Stomach smooth muscle (tissue), 2 donors: ENCODE measurements around the gene SLC38A10.

Experiments
- H3K27ac ChIP-seq: one replicate; pipeline ENCODE4 v1.7.0; 2013; ENCODE audit warnings: mild to moderate bottlenecking, low read length, inconsistent platforms
- H3K27me3 ChIP-seq, 2 donors: one replicate each; pipeline ENCODE4 v1.7.0; 2013; ENCODE audit warnings: low read length in 2 of 2; ENCODE audit not compliant: insufficient read depth in 2 of 2, control insufficient read depth in 1 of 2
- H3K36me3 ChIP-seq, 2 donors: one replicate each; pipeline ENCODE4 v1.7.0; 2013; ENCODE audit warnings: low read length in 2 of 2; ENCODE audit not compliant: control insufficient read depth in 2 of 2, insufficient read depth in 2 of 2
- H3K4me1 ChIP-seq: one replicate; pipeline ENCODE4 v1.7.0; 2013; ENCODE audit warnings: low read length; ENCODE audit not compliant: control insufficient read depth, insufficient read depth
- H3K4me3 ChIP-seq, 2 donors: one replicate each; pipeline ENCODE4 v1.7.0; 2013; ENCODE audit warnings: low read length in 2 of 2
- H3K9ac ChIP-seq, 2 donors: one replicate each; pipeline ENCODE4 v1.7.0; 2013; ENCODE audit warnings: low read length in 2 of 2, mild to moderate bottlenecking in 1 of 2
- H3K9me3 ChIP-seq, 2 donors: one replicate each; pipeline ENCODE4 v1.7.0; 2013; ENCODE audit warnings: low read length in 2 of 2; ENCODE audit not compliant: control insufficient read depth in 2 of 2
- donor health status: healthy.
- donor health status: Pancreatic carcinoma.

SLC38A10 gene

GRCh38 chr17:81272616-81273015 is 22.5 kb downstream of the SLC38A10 start:
- H3K36me3 ChIP-seq: peaks cover 29 to 39% of the 10 kb centered on the region in 2 donors
- H3K9me3 ChIP-seq: no peaks in the 10 kb centered on the region
- H3K4me3 ChIP-seq: no peak overlapping the region
- peaks cover 12% of the 10 kb centered on the region for H3K4me1 ChIP-seq
- H3K9ac ChIP-seq: no peak overlapping the region
- H3K27me3 ChIP-seq: no peaks in the 10 kb centered on the region
- H3K27ac ChIP-seq: no peak overlapping the region

GRCh38 chr17:81271226-81271625 is 23.9 kb downstream of the SLC38A10 start:
- Histone ChIP-seq H3K36me3 (peaks cover 29 to 46% of the 10 kb centered on the region in 2 donors), H3K27ac (no peak overlapping the region), H3K9ac (no peak overlapping the region), H3K4me3 (no peak overlapping the region), H3K4me1 (no peaks in the 10 kb centered on the region), H3K9me3 (no peaks in the 10 kb centered on the region), H3K27me3 (no peaks in the 10 kb centered on the region)

- Histone ChIP-seq H3K36me3 (peaks cover 25 to 48% of the 10 kb centered on the region in 2 donors), H3K9ac (no peak overlapping the region), H3K27ac (no peak overlapping the region), H3K9me3 (no peaks in the 10 kb centered on the region), H3K27me3 (no peaks in the 10 kb centered on the region), H3K4me1 (no peaks in the 10 kb centered on the region), H3K4me3 (no peak overlapping the region)
Measured at GRCh38 chr17:81270279-81270678, 24.8 kb downstream of the SLC38A10 start.

- Histone ChIP-seq H3K9ac (no peak overlapping the region), H3K27ac (no peak overlapping the region), H3K9me3 (no peaks in the 10 kb centered on the region), H3K4me3 (no peak overlapping the region), H3K27me3 (no peaks in the 10 kb centered on the region), H3K4me1 (no peaks in the 10 kb centered on the region), H3K36me3 (peaks cover 16 to 36% of the 10 kb centered on the region in 2 donors)
Measured at GRCh38 chr17:81267390-81268067, 27.6 kb downstream of the SLC38A10 start.

GRCh38 chr17:81265576-81265975 is 29.5 kb downstream of the SLC38A10 start:
- H3K4me3 ChIP-seq: no peak overlapping the region
- H3K9ac ChIP-seq: no peak overlapping the region
- no peaks in the 10 kb centered on the region for H3K27me3 ChIP-seq
- no peaks in the 10 kb centered on the region for H3K9me3 ChIP-seq
- H3K4me1 ChIP-seq: no peaks in the 10 kb centered on the region
- peaks cover 13 to 37% of the 10 kb centered on the region in 2 donors for H3K36me3 ChIP-seq
- no peak overlapping the region for H3K27ac ChIP-seq

- no peaks in the 10 kb centered on the region for H3K27me3 ChIP-seq
- H3K36me3 ChIP-seq: peaks cover 12 to 37% of the 10 kb centered on the region in 2 donors
- H3K4me3 ChIP-seq: no peak overlapping the region
- no peaks in the 10 kb centered on the region for H3K4me1 ChIP-seq
- H3K9ac ChIP-seq: no peak overlapping the region
- H3K9me3 ChIP-seq: no peaks in the 10 kb centered on the region
- no peak overlapping the region for H3K27ac ChIP-seq
Measured at GRCh38 chr17:81264640-81265039, 30.5 kb downstream of the SLC38A10 start.

- Histone ChIP-seq H3K36me3 (peaks cover 18 to 39% of the 10 kb centered on the region in 2 donors), H3K27me3 (no peaks in the 10 kb centered on the region), H3K9ac (no peak overlapping the region), H3K9me3 (no peaks in the 10 kb centered on the region), H3K27ac (no peak overlapping the region), H3K4me3 (no peak overlapping the region), H3K4me1 (no peaks in the 10 kb centered on the region)
Measured at GRCh38 chr17:81263371-81264181, 31.5 kb downstream of the SLC38A10 start.

- Histone ChIP-seq H3K27ac (no peak overlapping the region), H3K27me3 (no peaks in the 10 kb centered on the region), H3K9me3 (no peaks in the 10 kb centered on the region), H3K36me3 (peaks cover 18 to 32% of the 10 kb centered on the region in 2 donors), H3K4me1 (no peaks in the 10 kb centered on the region), H3K9ac (no peak overlapping the region), H3K4me3 (no peak overlapping the region)
Measured at GRCh38 chr17:81261582-81262336, 33.3 kb downstream of the SLC38A10 start.

- no peak overlapping the region for H3K4me3 ChIP-seq
- no peaks in the 10 kb centered on the region for H3K27me3 ChIP-seq
- H3K9me3 ChIP-seq: no peaks in the 10 kb centered on the region
- no peak overlapping the region for H3K27ac ChIP-seq
- H3K9ac ChIP-seq: no peak overlapping the region
- H3K36me3 ChIP-seq: peaks cover 18 to 30% of the 10 kb centered on the region in 2 donors
- peaks cover 3% of the 10 kb centered on the region for H3K4me1 ChIP-seq
Measured at GRCh38 chr17:81261096-81261495, 34.0 kb downstream of the SLC38A10 start.

- Histone ChIP-seq H3K4me3 (no peak overlapping the region), H3K9ac (no peak overlapping the region), H3K36me3 (peaks cover 18 to 27% of the 10 kb centered on the region in 2 donors), H3K9me3 (no peaks in the 10 kb centered on the region), H3K27me3 (no peaks in the 10 kb centered on the region), H3K27ac (no peak overlapping the region), H3K4me1 (peaks cover 7% of the 10 kb centered on the region)
Measured at GRCh38 chr17:81260641-81261040, 34.5 kb downstream of the SLC38A10 start.
